Tibial nerve (tissue), 3 donors: ENCODE measurements around the gene RASA2.

ENCODE experiments used
- CTCF ChIP-seq, 5 experiments: fragments of 200-600 bp in 3 of 5; fragments of 450-650 bp in 2 of 5; sonication (generic) in 3 of 5; IDR thresholded peaks; one replicate each; pipeline ENCODE4 v1.5.1; 2016 to 2019; ENCODE audit warnings: antibody characterized with exemption in 5 of 5, mild to moderate bottlenecking in 3 of 5, moderate library complexity in 2 of 5
- POLR2A ChIP-seq, 2 donors: fragments of 450-650 bp; IDR thresholded peaks; one replicate each; pipeline ENCODE4 v1.6.1; 2017; ENCODE audit warnings: antibody characterized with exemption in 2 of 2, mild to moderate bottlenecking in 2 of 2, moderate library complexity in 2 of 2

GRCh38 chr3:141489203-141489602 is 2.4 kb downstream of the RASA2 start:
- TF ChIP-seq CTCF (IDR thresholded peaks at IDR 0.05): no peak
- TF ChIP-seq POLR2A (IDR thresholded peaks at IDR 0.05): no peak
